Mesenchymal stem cell (in vitro differentiated cells and primary cell): ENCODE data around the gene EWSR1.
A peak's percentile ranks its signal among the peaks of the same experiment; 100 is the strongest.

Experiments
- DNase-seq: peaks from one replicate; pipeline ENCODE4 v3.0.0-alpha.2; 2013
- H2AFZ ChIP-seq: one replicate; pipeline ENCODE4 v1.6.1; 2013; ENCODE audit warnings: low read depth, mild to moderate bottlenecking, control low read depth, inconsistent platforms, low read length, moderate library complexity
- H2AK5ac ChIP-seq: 2 replicates; pipeline ENCODE4 v1.6.1; 2013; ENCODE audit warnings: low read length, moderate library complexity, mild to moderate bottlenecking, inconsistent platforms; ENCODE audit not compliant: severe bottlenecking
- H2BK120ac ChIP-seq: one replicate; pipeline ENCODE4 v1.6.1; 2013; ENCODE audit warnings: low read depth, mild to moderate bottlenecking, inconsistent platforms, low read length, moderate library complexity
- H2BK12ac ChIP-seq, 2 experiments: one replicate each; pipeline ENCODE4 v1.6.1; 2013; ENCODE audit warnings: inconsistent platforms in 2 of 2, low read length in 2 of 2, mild to moderate bottlenecking in 2 of 2, moderate library complexity in 2 of 2, control low read depth in 1 of 2
- H2BK15ac ChIP-seq: one replicate; pipeline ENCODE4 v1.6.1; 2013; ENCODE audit warnings: mild to moderate bottlenecking, low read depth, inconsistent platforms; ENCODE audit not compliant: poor library complexity, severe bottlenecking
- H2BK5ac ChIP-seq: 2 replicates; pipeline ENCODE4 v1.6.1; 2013; ENCODE audit warnings: low read depth, mild to moderate bottlenecking, low read length, control low read depth, inconsistent platforms; ENCODE audit not compliant: poor library complexity, severe bottlenecking
- H3K14ac ChIP-seq, 2 experiments: one replicate each; pipeline ENCODE4 v1.6.1; 2013; ENCODE audit warnings: inconsistent platforms in 2 of 2, low read length in 2 of 2, control low read depth in 1 of 2, mild to moderate bottlenecking in 1 of 2, moderate library complexity in 1 of 2
- H3K18ac ChIP-seq, 2 experiments: one replicate each; pipeline ENCODE4 v1.6.1; 2013; ENCODE audit warnings: inconsistent platforms in 2 of 2, low read length in 2 of 2, control low read depth in 1 of 2, low read depth in 1 of 2, mild to moderate bottlenecking in 1 of 2
- H3K23ac ChIP-seq, 2 experiments: one replicate each; pipeline ENCODE4 v1.6.1; 2013; ENCODE audit warnings: inconsistent platforms in 2 of 2, low read length in 2 of 2, mild to moderate bottlenecking in 2 of 2, moderate library complexity in 2 of 2, control low read depth in 1 of 2
- H3K27ac ChIP-seq: 2 replicates; pipeline ENCODE4 v1.5.1; 2013; ENCODE audit warnings: mild to moderate bottlenecking, moderate library complexity, low read length, control low read depth, inconsistent platforms; ENCODE audit not compliant: poor library complexity, severe bottlenecking
- H3K27me3 ChIP-seq, 2 experiments: 2 replicates each; pipeline versions ENCODE4 v1.6.1 to v1.7.0; 2013; ENCODE audit warnings: low read length in 2 of 2, mild to moderate bottlenecking in 2 of 2, moderate library complexity in 2 of 2, control low read depth in 1 of 2, inconsistent platforms in 1 of 2; ENCODE audit not compliant: control insufficient read depth in 1 of 2, insufficient read depth in 1 of 2
- H3K36me3 ChIP-seq, 2 experiments: 2 replicates each; pipeline versions ENCODE4 v1.6.1 to v1.7.0; 2013; ENCODE audit warnings: low read length in 2 of 2, control low read depth in 1 of 2, inconsistent platforms in 1 of 2, low read depth in 1 of 2, mild to moderate bottlenecking in 1 of 2; ENCODE audit not compliant: insufficient read depth in 2 of 2, control insufficient read depth in 1 of 2
- H3K4ac ChIP-seq, 2 experiments: one replicate each; pipeline ENCODE4 v1.6.1; 2013; ENCODE audit warnings: inconsistent platforms in 2 of 2, low read length in 2 of 2, mild to moderate bottlenecking in 2 of 2, moderate library complexity in 2 of 2, control low read depth in 1 of 2, low read depth in 1 of 2
- H3K4me1 ChIP-seq: 2 replicates; pipeline ENCODE4 v1.6.1; 2013; ENCODE audit warnings: low read depth, low read length, control low read depth; ENCODE audit not compliant: control insufficient read depth, insufficient read depth
- H3K4me2 ChIP-seq: 2 replicates; pipeline ENCODE4 v1.6.1; 2013; ENCODE audit warnings: low read length, mild to moderate bottlenecking, inconsistent platforms; ENCODE audit not compliant: poor library complexity, severe bottlenecking
- H3K4me3 ChIP-seq, 2 experiments: 2 replicates each; pipeline versions ENCODE4 v1.5.1 to v1.7.0; 2013; ENCODE audit warnings: low read length in 2 of 2, mild to moderate bottlenecking in 2 of 2, control low read depth in 1 of 2, low read depth in 1 of 2; ENCODE audit not compliant: insufficient read depth in 1 of 2
- H3K79me1 ChIP-seq: replicated peaks from 2 replicates; pipeline ENCODE4 v1.6.1; 2013; ENCODE audit warnings: mild to moderate bottlenecking, control low read depth, low read length, inconsistent platforms; ENCODE audit not compliant: poor library complexity, severe bottlenecking
- H3K9ac ChIP-seq: 2 replicates; pipeline ENCODE4 v1.7.0; 2013; ENCODE audit warnings: mild to moderate bottlenecking, low read length, moderate library complexity
- H3K9me3 ChIP-seq: 2 replicates; pipeline ENCODE4 v1.7.0; 2013; ENCODE audit warnings: mild to moderate bottlenecking, low read length; ENCODE audit not compliant: control insufficient read depth
- H4K8ac ChIP-seq: one replicate; pipeline ENCODE4 v1.6.1; 2013; ENCODE audit warnings: inconsistent platforms, mild to moderate bottlenecking, low read length, moderate library complexity
- H4K91ac ChIP-seq: one replicate; pipeline ENCODE4 v1.6.1; 2013; ENCODE audit warnings: mild to moderate bottlenecking, low read length, inconsistent platforms
- WGBS: methylation state at CpG from one replicate; pipeline ENCODE4 v1.1.7; 2013; ENCODE audit warnings: mixed read lengths; 5-methylcytosine and 5-hydroxymethylcytosine counted together

The EWSR1 gene

GRCh38 chr22:29268511-29269229, 602 bp downstream of the EWSR1 start:
- peak overlapping the region; percentile 75 to 95 for H3K4me3 ChIP-seq
- H3K27me3 ChIP-seq: no peaks in the 10 kb centered on the region
- DNase-seq: peak; percentile 72
- H3K14ac ChIP-seq: peak overlapping the region in 1 of 2 experiments; percentile 83
- under 1% methylated on average over 50 of the region's 51 CpGs for WGBS
- peak overlapping the region; percentile 79 for H2AK5ac ChIP-seq
- peak overlapping the region; percentile 82 for H2BK15ac ChIP-seq
- peaks cover 15% of the 10 kb centered on the region for H3K4me1 ChIP-seq
- H3K4me2 ChIP-seq: peak overlapping the region; percentile 76
- peaks cover 16% of the 10 kb centered on the region for H3K79me1 ChIP-seq
- H4K8ac ChIP-seq: peak overlapping the region; percentile 99
- peak overlapping the region; percentile 96 for H2BK120ac ChIP-seq
- peaks cover 22 to 61% of the 10 kb centered on the region in 2 experiments for H3K36me3 ChIP-seq
- H2AFZ ChIP-seq: no peak overlapping the region
- H3K27ac ChIP-seq: peak overlapping the region; percentile 98
- peak overlapping the region; percentile 100 for H2BK5ac ChIP-seq
- peak overlapping the region; percentile 94 to 96 for H3K4ac ChIP-seq
- H2BK12ac ChIP-seq: peak overlapping the region in 1 of 2 experiments; percentile 38
- peak overlapping the region; percentile 97 for H3K9ac ChIP-seq
- H4K91ac ChIP-seq: peak overlapping the region; percentile 95
- peak overlapping the region; percentile 30 to 70 for H3K23ac ChIP-seq
- H3K18ac ChIP-seq: peak overlapping the region; percentile 93 to 95
- no peaks in the 10 kb centered on the region for H3K9me3 ChIP-seq

GRCh38 chr22:29269230-29269604, 1.1 kb downstream of the EWSR1 start:
- 4% methylated on average over 14 of the region's 14 CpGs for WGBS

DNA sequence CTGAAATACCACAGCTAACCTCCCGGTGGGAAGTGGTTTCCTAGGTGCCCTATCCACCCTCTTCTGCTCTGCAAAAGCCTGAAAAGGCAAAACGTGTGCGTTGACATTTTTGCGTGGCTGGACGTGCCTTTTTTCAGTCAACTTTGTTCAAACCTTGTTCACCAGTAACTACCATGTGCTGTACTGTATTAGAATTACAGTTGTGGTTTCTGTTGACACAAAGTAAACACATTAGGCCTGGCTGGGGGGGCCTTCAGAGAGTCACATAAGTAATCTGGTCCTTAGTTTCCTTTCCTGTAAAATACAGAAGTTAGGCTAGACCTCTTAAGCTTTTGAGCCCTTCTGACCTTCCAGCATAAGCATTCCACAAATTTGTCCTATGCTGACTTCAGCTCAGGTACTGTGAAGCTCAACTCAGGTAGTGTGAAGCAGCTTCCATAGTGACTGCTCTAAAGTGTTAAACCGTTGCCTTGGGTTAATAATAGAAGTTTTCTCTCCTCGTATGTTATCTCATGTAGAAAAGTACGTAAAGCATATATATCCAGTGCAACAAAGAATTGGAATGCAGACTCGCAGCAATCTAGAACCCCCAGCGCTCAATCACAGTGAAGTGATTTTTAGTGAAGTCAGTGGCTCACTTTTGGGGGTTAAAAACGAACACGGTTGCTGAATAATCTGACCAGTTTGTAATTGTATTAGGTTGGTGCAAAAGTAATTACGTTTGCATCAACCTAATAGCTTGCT, 1.8 kb downstream of the EWSR1 start:
- H3K14ac ChIP-seq: no peak overlapping the region
- no peak overlapping the region for H2BK120ac ChIP-seq
- no peak overlapping the region for H2AFZ ChIP-seq
- H2AK5ac ChIP-seq: no peak overlapping the region
- no peak overlapping the region for H2BK5ac ChIP-seq
- WGBS: 37% methylated on average over 13 of the region's 13 CpGs
- H2BK12ac ChIP-seq: no peak overlapping the region
- H3K9ac ChIP-seq: peak overlapping the region; percentile 97
- H3K4me2 ChIP-seq: peak overlapping the region; percentile 76
- H3K4me1 ChIP-seq: peaks cover 15% of the 10 kb centered on the region
- peak overlapping the region; percentile 75 to 95 for H3K4me3 ChIP-seq
- H2BK15ac ChIP-seq: no peak overlapping the region
- H3K18ac ChIP-seq: no peak overlapping the region
- H3K23ac ChIP-seq: no peak overlapping the region
- H3K4ac ChIP-seq: no peak overlapping the region
- H4K91ac ChIP-seq: no peak overlapping the region
- no peaks in the 10 kb centered on the region for H3K27me3 ChIP-seq
- H3K36me3 ChIP-seq: peaks cover 17 to 63% of the 10 kb centered on the region in 2 experiments
- peak; percentile 49 for DNase-seq
- H3K27ac ChIP-seq: peak overlapping the region; percentile 1
- H4K8ac ChIP-seq: no peak overlapping the region
- peaks cover 12% of the 10 kb centered on the region for H3K79me1 ChIP-seq
- no peaks in the 10 kb centered on the region for H3K9me3 ChIP-seq

More at GRCh38 chr22:29269230-29269604, 1.1 kb downstream of the EWSR1 start:
- Histone ChIP-seq H3K14ac (peak overlapping the region in 1 of 2 experiments; percentile 58), H4K8ac (no peak overlapping the region), H3K4ac (peak overlapping the region in 1 of 2 experiments; percentile 96), H2BK120ac (no peak overlapping the region), H2AK5ac (peak overlapping the region; percentile 43), H2BK5ac (no peak overlapping the region), H3K36me3 (peaks cover 18 to 61% of the 10 kb centered on the region in 2 experiments), H3K79me1 (peaks cover 12% of the 10 kb centered on the region), H3K9me3 (no peaks in the 10 kb centered on the region), H4K91ac (no peak overlapping the region), H3K23ac (no peak overlapping the region), H2BK15ac (no peak overlapping the region), H3K4me1 (peaks cover 15% of the 10 kb centered on the region), H3K4me3 (peak overlapping the region; percentile 75 to 95), H3K18ac (no peak overlapping the region), H2BK12ac (no peak overlapping the region), H3K9ac (peak overlapping the region; percentile 97), H3K27ac (peak overlapping the region; percentile 50), H3K27me3 (no peaks in the 10 kb centered on the region), H3K4me2 (peak overlapping the region; percentile 76), H2AFZ (no peak overlapping the region)
- peak; percentile 13 for DNase-seq
